Body of pancreas (tissue), 4 donors: ENCODE results near the gene CDKL5.

Experiments used
- POLR2A ChIP-seq, 3 donors: fragments of 450-650 bp; IDR thresholded peaks; one replicate each; pipeline ENCODE4 v1.6.1; 2016; ENCODE audit warnings: antibody characterized with exemption in 3 of 3, mild to moderate bottlenecking in 2 of 3
- TF ChIP-seq, protein P1 (sequence below), 7 experiments: fragments of 450-650 bp in 4 of 7; fragments of 200-600 bp in 3 of 7; sonication (generic) in 3 of 7; IDR thresholded peaks; one replicate each; pipeline ENCODE4 v1.5.1; 2016 to 2019; ENCODE audit warnings: antibody characterized with exemption in 7 of 7

DNA sequence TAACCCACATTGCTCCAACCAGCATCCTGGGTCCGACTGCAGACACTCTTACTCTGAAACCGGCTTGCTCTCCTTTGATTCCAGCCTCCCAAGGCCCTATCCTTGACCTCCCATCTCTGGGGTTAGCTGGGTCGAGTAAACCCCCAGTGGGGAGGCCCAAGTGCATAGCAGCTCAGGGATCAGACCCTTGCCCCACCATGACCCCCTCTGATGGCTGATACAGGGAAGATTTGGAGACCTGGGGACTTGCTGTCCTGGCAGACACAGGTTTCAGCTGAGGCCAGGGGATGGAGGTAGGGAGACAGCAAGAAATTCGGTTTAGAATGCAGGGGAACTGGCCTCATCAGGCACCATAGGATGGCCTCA, 23.6 kb upstream of the CDKL5 start:
- TF ChIP-seq, protein P1, sequence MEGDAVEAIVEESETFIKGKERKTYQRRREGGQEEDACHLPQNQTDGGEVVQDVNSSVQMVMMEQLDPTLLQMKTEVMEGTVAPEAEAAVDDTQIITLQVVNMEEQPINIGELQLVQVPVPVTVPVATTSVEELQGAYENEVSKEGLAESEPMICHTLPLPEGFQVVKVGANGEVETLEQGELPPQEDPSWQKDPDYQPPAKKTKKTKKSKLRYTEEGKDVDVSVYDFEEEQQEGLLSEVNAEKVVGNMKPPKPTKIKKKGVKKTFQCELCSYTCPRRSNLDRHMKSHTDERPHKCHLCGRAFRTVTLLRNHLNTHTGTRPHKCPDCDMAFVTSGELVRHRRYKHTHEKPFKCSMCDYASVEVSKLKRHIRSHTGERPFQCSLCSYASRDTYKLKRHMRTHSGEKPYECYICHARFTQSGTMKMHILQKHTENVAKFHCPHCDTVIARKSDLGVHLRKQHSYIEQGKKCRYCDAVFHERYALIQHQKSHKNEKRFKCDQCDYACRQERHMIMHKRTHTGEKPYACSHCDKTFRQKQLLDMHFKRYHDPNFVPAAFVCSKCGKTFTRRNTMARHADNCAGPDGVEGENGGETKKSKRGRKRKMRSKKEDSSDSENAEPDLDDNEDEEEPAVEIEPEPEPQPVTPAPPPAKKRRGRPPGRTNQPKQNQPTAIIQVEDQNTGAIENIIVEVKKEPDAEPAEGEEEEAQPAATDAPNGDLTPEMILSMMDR (IDR thresholded peaks at IDR 0.05), result no peak
- no peak for TF ChIP-seq POLR2A (IDR thresholded peaks at IDR 0.05)
